ENCODE measurements around the gene TRPV3. TPM values are rescaled to one million over a fixed set of nuclear protein-coding genes. Genes with fewer than 3 reads are reported as not detected.

The TRPV3 gene
- total and polyA plus RNA-seq, 2 of the 13 experiments (the other 11 are each of a cell fraction or from before 2014, with no cell fraction given): 0.90 to 1.0 TPM

DNA sequence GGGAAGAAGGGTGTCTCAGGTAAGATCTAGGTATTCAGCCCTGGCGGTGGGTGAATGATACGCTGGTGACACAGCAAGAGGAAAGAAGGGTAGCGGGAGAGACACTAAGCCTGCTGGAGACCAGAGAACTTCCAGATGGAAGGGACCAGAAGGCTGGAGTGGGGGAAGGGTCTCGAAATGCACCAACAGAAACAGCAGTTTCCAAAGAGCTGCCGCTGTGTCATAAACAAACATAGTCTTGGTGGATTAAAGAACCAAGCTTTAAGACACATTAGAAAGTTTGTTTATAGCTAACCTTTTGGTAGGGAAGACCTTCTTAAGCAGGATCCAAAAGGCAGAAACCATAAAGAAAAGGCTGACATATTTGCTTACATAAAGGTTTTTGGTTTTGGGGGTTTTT lies 20.9 kb downstream of the TRPV3 start:
- 56% methylated on average over 5 of the region's 5 CpGs for WGBS (ENCODE audit: low lambda C conversion rate)
- H3K4me3 ChIP-seq (replicated peaks in 1 of 3; ENCODE audit: insufficient read depth in 1 of 3, low read depth in 2 of 3, low read length in 3 of 3): no peak overlapping the region
- TF ChIP-seq POLR2AphosphoS2 (IDR thresholded peaks at IDR 0.05; ENCODE audit: low read depth, low read length) (no peak), ZMAT3 (CRISPR knock-in tag; conservative IDR thresholded peaks at IDR 0.05) (no peak)
- no peaks in the 10 kb centered on the region for H3K79me2 ChIP-seq (ENCODE audit: insufficient read depth, low read length)
- ChIA-PET POLR2A (no interaction called here), CTCF (ENCODE audit: low intra/inter-chr PET ratio, low total read pairs) (no interaction called here)
- no peaks in the 10 kb centered on the region for H4K20me1 ChIP-seq (ENCODE audit: insufficient read depth, low read length)
- H3K9me3 ChIP-seq (ENCODE audit: low read length): no peaks in the 10 kb centered on the region
- DNase-seq (ENCODE audit: low spot score): no peak
- H2AFZ ChIP-seq (ENCODE audit: low read length): no peak overlapping the region
- no peak overlapping the region for H3K27ac ChIP-seq (ENCODE audit: extremely low read length, insufficient read depth, low read length)
- H3K27me3 ChIP-seq (ENCODE audit: control insufficient read depth in 1 of 2, insufficient read depth in 2 of 2, low read length in 2 of 2): no peaks in the 10 kb centered on the region
- BruUV-seq (replicated peaks): no TSS peak
- no peak overlapping the region for H3K9ac ChIP-seq (ENCODE audit: insufficient read depth, low read depth, low read length)
- ATAC-seq: no peak
- intact Hi-C loops (cut with micrococcal nuclease; ENCODE audit: unreplicated experiment): no loop called here
- peaks cover 19% of the 10 kb centered on the region for H3K4me1 ChIP-seq (ENCODE audit: insufficient read depth, low read length)
- H3K4me2 ChIP-seq (ENCODE audit: low read depth, low read length): no peak overlapping the region
- no peak for FAIRE-seq
- in situ Hi-C loops (cut with HindIII; ENCODE audit: extremely low pct_ligation_motif_present, low pct_unique_long_range_greater_than_20kb): no loop called here
- no peaks in the 10 kb centered on the region for H3K36me3 ChIP-seq (replicated peaks in 1 of 2; ENCODE audit: control insufficient read depth in 1 of 2, insufficient read depth in 2 of 2, low read length in 2 of 2)

- intact Hi-C loops (cut with micrococcal nuclease; ENCODE audit: unreplicated experiment): no loop called here
- Histone ChIP-seq H3K9me3 (ENCODE audit: low read length) (no peaks in the 10 kb centered on the region), H3K4me1 (ENCODE audit: insufficient read depth, low read length) (peaks cover 32% of the 10 kb centered on the region), H4K20me1 (ENCODE audit: insufficient read depth, low read length) (no peaks in the 10 kb centered on the region), H3K4me3 (replicated peaks in 1 of 3; ENCODE audit: insufficient read depth in 1 of 3, low read depth in 2 of 3, low read length in 3 of 3) (peak overlapping the region; percentile 28 to 68 (median 63); a peak in 5 of 6 replicates), H3K4me2 (ENCODE audit: low read depth, low read length) (peak overlapping the region; percentile 68), H3K36me3 (replicated peaks in 1 of 2; ENCODE audit: control insufficient read depth in 1 of 2, insufficient read depth in 2 of 2, low read length in 2 of 2) (no peaks in the 10 kb centered on the region), H3K27ac (ENCODE audit: extremely low read length, insufficient read depth, low read length) (no peak overlapping the region), H3K27me3 (ENCODE audit: control insufficient read depth in 1 of 2, insufficient read depth in 2 of 2, low read length in 2 of 2) (no peaks in the 10 kb centered on the region), H2AFZ (ENCODE audit: low read length) (no peak overlapping the region), H3K9ac (ENCODE audit: insufficient read depth, low read depth, low read length) (0 out of 2 replicates have a peak overlapping the region, but pooled peaks have one; percentile 34), H3K79me2 (ENCODE audit: insufficient read depth, low read length) (no peaks in the 10 kb centered on the region)
- FAIRE-seq: no peak
- no peak for DNase-seq (ENCODE audit: low spot score)
- 22% methylated on average over 33 of the region's 44 CpGs for WGBS (ENCODE audit: low lambda C conversion rate)
- peak; percentile 80 for ATAC-seq
- ChIA-PET POLR2A (interaction anchor here (1.0 kb wide), 1 partner anchor 101 kb away, joined by 3 read pairs; the partner anchor contains the start of genes CTNS and SHPK), CTCF (ENCODE audit: low intra/inter-chr PET ratio, low total read pairs) (no interaction called here)
- in situ Hi-C loops (cut with HindIII; ENCODE audit: extremely low pct_ligation_motif_present, low pct_unique_long_range_greater_than_20kb): no loop called here
- BruUV-seq (replicated peaks): no TSS peak
- peak; percentile 47; the same call in 1 of the 2 replicates for TF ChIP-seq ZBTB38 (CRISPR knock-in tag; IDR thresholded peaks at IDR 0.05)
- TF ChIP-seq, protein P1, sequence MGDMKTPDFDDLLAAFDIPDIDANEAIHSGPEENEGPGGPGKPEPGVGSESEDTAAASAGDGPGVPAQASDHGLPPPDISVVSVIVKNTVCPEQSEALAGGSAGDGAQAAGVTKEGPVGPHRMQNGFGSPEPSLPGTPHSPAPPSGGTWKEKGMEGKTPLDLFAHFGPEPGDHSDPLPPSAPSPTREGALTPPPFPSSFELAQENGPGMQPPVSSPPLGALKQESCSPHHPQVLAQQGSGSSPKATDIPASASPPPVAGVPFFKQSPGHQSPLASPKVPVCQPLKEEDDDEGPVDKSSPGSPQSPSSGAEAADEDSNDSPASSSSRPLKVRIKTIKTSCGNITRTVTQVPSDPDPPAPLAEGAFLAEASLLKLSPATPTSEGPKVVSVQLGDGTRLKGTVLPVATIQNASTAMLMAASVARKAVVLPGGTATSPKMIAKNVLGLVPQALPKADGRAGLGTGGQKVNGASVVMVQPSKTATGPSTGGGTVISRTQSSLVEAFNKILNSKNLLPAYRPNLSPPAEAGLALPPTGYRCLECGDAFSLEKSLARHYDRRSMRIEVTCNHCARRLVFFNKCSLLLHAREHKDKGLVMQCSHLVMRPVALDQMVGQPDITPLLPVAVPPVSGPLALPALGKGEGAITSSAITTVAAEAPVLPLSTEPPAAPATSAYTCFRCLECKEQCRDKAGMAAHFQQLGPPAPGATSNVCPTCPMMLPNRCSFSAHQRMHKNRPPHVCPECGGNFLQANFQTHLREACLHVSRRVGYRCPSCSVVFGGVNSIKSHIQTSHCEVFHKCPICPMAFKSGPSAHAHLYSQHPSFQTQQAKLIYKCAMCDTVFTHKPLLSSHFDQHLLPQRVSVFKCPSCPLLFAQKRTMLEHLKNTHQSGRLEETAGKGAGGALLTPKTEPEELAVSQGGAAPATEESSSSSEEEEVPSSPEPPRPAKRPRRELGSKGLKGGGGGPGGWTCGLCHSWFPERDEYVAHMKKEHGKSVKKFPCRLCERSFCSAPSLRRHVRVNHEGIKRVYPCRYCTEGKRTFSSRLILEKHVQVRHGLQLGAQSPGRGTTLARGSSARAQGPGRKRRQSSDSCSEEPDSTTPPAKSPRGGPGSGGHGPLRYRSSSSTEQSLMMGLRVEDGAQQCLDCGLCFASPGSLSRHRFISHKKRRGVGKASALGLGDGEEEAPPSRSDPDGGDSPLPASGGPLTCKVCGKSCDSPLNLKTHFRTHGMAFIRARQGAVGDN (CRISPR knock-in tag; IDR thresholded peaks at IDR 0.05): peak; percentile 74
- TF ChIP-seq FOXA3 (CRISPR knock-in tag; IDR thresholded peaks at IDR 0.05): no peak
- peak; percentile 36; the same call in 1 of the 2 replicates for TF ChIP-seq PATZ1 (CRISPR knock-in tag; IDR thresholded peaks at IDR 0.05)
- no peak for TF ChIP-seq GABPA (IDR thresholded peaks at IDR 0.05; ENCODE audit: low read depth, low read length)
- peak; percentile 26 for TF ChIP-seq GABPA (CRISPR knock-in tag; IDR thresholded peaks at IDR 0.05; ENCODE audit: low read depth)
- 0 out of 2 replicates have a peak, but pooled peaks have one; percentile 26 for TF ChIP-seq ZNF501 (CRISPR knock-in tag; IDR thresholded peaks at IDR 0.05)
- TF ChIP-seq ZNF777 (CRISPR knock-in tag; IDR thresholded peaks at IDR 0.05): 0 out of 2 replicates have a peak, but pooled peaks have one; percentile 34
Observed at GRCh38 chr17:3535253-3535995, 22.2 kb downstream of the TRPV3 start.
